Kidney tubule cell (primary cell): Measurements from ENCODE around the gene ODAD2.
A peak's percentile ranks its signal among the peaks of the same experiment; 100 is the strongest.
"Not testable (repeated sequence)": the region's sequence is repeated elsewhere in the genome, so short reads cannot be mapped to it uniquely, and the experiment has no call there.

ENCODE experiments used
- DNase-seq: peaks from one replicate; pipeline ENCODE4 v3.0.0-alpha.2; 2018; ENCODE audit warnings: low spot score

The ODAD2 gene

DNA sequence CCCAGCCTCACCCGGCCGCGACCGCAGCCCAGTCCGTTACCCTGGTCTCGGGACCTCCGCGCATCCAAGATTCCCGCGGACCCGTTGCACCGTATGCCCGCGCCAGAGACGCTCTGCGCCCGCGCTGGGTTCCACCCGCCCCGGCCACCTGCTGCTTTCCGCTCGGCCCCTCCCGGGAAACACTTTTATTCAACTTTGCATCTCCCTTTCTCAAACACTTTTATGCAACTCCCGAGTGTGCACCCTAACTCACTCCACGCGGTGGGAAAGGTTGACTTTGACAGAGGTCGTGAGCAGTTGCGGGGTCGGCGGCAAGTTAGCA is at the start of gene ODAD2:
Gene ODAD2, minus strand, starts transcription at position 126 of the 322 bp plus-strand sequence. CDS start 3,937 bp downstream, outside the sequence.
- no peak for DNase-seq

DNA sequence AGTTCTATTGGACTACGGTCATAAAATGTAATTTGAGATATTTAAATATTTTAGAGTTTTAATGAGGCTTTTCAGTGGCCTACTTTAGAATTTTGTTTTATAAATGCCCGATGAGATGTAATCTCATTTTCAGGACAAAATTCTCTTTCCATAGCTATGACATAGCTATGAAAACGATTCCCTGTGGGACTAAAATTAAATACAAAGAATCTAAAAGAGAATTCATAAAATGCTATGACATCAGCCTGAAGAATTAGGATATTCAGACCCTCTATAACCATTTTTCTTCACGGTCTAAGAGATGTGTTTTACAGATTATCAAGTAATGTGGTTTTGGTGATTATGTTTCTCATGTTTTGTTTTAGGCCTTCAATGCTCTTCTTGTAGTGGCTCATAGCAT is 48.2 kb upstream of the ODAD2 start:
- no peak for DNase-seq

GRCh38 chr10:28046579-28046978 is 47.7 kb upstream of the ODAD2 start:
- DNase-seq: no peak

DNA sequence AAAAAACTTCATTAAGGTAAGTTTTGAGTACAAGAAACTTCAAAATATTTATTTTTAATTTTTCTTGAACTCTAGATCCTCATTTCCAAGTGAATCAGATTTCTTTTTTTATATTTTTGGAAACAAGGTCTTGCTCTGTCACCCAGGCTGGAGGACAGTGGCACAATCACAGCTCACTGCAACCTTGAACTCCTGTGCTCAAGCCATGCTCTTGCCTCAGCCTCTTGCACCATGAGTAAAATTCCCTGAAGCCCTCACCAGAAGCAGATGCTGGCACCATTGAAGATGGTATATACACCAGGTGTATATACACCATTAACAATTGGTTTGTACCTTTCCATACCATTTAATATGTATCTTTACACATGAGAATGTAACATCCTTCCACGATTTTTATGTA is 45.1 kb upstream of the ODAD2 start:
- no peak for DNase-seq

DNA sequence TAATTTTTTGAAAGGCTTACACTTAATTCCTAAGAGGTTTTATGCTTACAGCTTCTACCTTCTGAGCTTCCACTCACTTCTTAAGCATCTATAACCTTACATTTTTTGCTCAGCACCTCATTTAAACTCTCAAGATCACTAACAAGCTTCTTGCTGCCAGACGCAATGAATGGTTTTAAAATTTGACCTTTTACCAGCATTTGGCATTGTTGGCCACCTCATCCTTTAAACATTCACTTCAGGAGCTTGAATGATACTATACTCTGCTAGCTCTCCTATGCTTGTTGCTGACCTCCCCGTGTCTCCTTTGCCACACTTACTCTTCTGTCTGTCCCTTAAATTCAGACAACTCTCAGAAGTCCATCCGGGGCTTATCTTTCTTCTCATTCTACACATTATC is 37.7 kb upstream of the ODAD2 start:
- DNase-seq: peak; percentile 71

- DNase-seq: no peak
Observed at GRCh38 chr10:28020993-28021982, 22.4 kb upstream of the ODAD2 start.

DNA sequence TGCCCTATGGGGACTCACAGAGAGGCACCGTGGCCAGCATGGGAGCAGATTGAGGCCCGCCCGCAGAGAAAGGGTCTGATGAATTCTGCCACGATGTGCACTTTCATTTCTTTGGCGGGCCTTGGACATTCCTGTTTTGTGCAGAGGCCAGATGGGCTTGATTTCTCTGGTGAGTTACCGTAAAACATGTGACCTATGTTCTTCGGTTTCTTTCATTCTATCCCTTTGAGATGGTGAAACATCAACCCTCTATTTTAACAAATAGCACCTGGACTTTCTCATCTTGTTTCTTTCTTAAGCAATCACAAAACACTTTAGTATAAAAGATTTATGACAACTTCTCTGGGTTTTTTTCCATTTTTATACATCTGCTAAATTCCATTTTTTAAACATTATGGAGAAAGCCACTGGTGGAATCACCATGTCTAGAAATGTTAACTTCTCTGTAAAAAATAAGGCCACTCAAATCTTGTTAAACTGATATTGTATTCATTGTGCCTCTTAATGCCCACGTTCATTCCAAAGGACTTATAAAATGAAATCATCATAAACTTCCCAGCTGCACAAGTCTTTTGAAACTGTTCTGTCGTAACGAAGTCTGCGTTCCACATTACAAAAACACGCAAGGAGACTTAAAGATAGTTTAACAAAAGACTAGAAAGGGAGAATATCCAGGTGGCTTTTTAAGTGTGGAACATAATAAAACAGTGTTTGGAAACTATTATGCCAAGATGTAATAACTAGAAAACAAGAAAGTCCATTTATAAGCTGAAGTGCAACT is 21.4 kb upstream of the ODAD2 start:
- no peak for DNase-seq

DNA sequence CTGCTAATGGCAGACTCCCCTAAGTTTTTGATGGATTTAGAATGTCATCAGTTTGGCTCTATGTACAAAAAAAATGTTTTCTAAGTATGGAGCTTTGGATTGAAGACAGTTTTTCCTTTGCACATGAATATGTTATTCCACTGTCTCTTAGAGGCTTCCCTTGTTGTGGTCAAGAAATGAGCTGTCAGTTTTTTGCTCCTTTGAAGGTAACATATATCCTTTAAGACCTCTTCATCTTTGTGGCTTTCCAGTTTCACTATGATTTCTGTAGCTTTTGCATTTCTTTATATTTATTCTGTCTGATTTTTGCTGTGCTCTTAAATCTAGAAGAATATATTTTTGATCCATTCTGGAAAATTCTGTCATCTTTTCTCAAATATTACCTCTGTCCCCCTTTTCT is 15.8 kb upstream of the ODAD2 start:
- DNase-seq: no peak

- no peak for DNase-seq
Observed at GRCh38 chr10:28012990-28013515, 14.2 kb upstream of the ODAD2 start.

GRCh38 chr10:28010821-28011220 is 11.9 kb upstream of the ODAD2 start:
- no peak for DNase-seq

DNA sequence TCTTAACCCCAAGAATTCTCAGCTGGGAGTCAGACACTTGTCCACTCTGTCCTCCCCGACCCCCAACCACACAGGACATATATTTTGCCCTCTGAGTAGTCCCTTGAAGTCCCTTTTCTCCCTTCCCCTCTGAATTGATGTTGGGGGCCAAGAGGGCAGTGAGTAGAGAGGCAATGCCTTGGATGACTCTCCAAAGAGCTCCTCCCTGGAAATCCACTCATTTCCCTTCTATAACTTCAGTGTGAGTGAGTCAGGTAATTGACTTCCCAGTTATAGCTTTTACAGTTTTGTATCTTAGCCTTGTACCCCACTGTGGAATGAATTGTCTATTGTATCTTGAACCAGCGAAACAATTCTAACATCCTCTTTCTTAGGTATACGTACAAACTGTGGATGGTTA is 9.2 kb upstream of the ODAD2 start:
- DNase-seq: no peak

DNA sequence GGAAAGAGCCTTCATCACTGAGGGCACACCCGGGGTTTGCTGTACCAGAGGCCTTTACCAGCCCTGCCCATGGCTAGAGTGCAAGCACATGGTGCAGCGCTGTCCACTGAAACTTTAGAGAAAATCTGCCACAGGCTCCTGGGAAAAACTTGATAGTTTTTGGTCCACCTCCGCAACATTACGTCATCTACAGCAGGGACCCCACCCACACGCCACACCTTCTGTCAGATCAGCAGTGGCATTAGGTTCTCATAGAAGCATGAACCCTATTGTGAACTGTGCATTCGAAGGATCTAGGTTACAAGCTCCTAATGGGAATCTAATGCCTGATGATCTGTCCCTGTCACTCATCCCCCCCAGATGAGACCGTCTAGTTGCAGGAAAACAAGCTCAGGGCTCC is 2.5 kb upstream of the ODAD2 start:
- DNase-seq: no peak

DNA sequence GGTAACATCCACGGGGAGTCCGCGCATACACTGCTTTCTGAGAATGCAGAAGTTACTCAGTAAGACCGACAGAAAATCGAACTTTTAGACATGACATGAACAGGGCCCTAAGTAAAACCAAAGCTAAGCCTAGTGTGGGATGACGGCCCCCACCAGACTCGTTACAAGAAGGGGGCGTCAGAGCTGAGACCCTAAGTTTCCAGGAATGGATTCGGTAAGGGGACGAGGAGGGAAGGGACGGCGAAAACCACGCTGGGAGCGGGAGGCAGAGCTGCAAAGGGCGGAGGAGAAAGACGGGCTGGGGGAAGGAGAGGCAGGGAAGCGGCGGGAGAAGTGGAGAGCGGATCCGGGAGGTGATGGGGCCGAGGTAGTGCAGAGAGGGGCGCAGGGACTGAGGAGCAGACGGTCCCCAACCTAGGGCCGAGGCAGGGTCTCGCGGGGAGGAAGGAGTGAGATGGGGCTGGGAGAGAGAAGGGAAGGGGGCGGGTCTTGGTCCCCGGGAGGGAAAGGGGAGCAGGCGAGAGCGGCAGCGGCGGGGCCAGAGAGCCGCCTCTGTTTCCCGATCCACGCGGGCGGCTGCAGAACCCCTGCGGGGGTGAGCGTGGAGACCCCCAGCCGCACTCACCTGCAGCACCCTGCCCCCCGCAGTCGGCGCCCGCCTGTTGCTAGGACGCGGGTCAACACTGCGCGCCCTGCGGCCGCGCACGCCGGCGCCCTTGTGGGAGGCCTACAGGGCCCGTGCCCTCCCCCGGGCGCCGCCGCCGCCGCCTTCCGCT is 513 bp downstream of the ODAD2 start:
- peak; percentile 50 for DNase-seq

GRCh38 chr10:27997865-27998177 is 1.1 kb downstream of the ODAD2 start:
- DNase-seq: no peak

GRCh38 chr10:27995311-27995710 is 3.6 kb downstream of the ODAD2 start:
- peak; percentile 20 for DNase-seq

DNA sequence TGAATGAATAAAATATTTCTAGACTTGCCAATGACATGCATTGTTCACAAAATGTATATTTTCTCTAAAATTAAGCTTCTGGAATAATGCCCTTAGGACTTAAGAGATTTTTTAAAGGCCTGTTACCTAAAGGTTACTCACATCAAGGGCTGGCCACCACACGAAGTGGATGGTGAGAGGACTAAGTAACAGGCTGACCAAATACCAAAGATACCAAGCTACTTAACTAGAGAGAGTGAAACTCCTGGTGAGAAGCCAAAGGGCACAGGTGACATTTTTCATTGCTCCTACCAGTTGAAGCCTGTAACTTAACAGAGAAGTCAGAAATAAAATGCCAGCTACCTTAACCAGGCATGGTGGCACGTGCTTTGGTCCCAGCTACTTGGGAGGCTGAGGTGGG is 9.5 kb downstream of the ODAD2 start:
- peak; percentile 26 for DNase-seq

DNA sequence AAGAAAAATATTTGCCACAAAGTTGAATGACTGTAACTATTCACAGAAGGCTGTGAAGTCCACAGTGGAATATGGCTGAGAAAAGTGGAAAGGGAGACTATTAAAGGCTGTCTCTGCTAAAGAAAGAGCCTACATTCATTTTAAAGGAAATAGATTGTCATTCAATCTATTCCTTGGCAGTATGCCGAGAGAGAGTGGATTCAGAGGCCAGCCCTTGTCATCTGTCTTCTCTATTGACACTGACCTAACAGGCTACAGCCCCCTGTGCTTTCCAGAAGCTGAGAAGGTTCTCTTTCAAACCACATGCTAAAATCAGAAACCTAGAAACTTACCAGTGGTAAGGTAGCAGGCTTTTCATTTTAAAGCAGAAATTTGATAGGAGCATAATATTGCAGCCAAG is 12.1 kb downstream of the ODAD2 start:
- DNase-seq: no peak

GRCh38 chr10:27982875-27983543 is 15.9 kb downstream of the ODAD2 start:
- no peak for DNase-seq

DNA sequence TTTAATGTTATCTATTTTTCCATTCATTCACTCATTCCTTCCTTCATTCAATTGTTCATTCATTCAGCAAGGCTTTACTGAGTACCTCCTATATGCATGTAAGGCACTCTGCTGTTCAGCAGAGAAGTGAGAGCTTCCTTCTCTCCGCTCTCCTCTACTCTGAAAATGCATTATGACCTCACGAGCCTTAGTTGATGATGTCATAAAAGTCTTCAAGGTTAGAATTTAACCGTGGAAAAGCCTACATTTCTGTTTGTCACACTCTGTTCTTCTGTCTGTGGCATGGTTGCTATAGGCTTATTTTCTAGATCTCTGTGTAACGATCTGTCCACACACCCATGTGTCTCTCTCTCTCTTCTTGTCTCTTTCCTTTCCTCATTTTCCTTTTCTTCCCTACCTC is 17.1 kb downstream of the ODAD2 start:
- DNase-seq: no peak

DNA sequence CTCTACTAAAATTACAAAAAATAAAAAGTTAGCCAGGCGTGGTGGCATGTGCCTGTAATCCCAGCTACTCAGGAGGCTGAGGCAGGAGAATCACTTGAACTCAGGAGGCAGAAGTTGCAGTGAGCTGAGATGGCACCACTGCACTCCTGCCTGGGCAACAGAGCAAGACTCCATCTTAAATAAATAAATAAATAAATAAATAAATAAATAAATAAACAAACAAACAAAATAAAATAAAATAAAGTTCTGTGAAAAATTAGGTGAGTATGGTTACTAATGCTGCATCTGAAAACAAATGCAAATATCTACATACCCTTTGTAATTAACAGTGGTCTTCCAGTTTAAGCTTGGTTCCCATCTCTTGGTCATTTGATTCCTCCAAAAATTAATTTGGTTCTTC is 28.1 kb downstream of the ODAD2 start:
- DNase-seq: not testable (repeated sequence)

DNA sequence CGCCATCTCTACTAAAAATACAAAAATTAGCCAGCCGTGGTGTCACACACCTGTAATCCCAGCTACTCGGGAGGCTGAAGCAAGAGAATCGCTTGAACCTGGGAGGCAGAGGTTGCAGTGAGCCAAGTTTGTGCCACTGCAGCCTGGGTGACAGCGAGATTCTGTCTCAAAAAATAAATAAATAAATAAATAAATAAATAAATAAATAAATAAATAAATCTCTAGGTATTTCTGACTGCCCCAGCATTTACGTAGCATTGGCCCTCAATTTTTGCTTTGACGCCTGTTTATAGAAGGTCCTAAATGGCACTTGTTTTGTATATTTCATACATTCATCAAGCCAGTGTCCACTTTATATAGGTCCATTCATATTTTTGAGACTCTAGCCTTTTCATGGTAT is 28.9 kb downstream of the ODAD2 start:
- DNase-seq: not testable (repeated sequence)
